BJ (cell line): Measurements from ENCODE around the gene MAD2L1. TPM values are rescaled to one million over a fixed set of nuclear protein-coding genes. Genes with fewer than 3 reads are reported as not detected.

ENCODE experiments used
- CTCF ChIA-PET: fragments of 350-600 bp; formaldehyde crosslinking; extraction: SDS; loops from one replicate; lab custom pipeline; 2021; ENCODE audit warnings: antibody characterized with exemption, inconsistent platforms; lab: Yijun Ruan, JAX
- POLR2A ChIA-PET: fragments of 300-600 bp; sonication (Branson Sonifier 250); formaldehyde crosslinking; extraction: SDS; loops from one replicate; lab custom pipeline; 2021; ENCODE audit warnings: antibody characterized with exemption; lab: Charles Lee
- DNase-seq: peaks from one replicate; pipeline ENCODE4 v3.0.0-alpha.2; 2011; ENCODE audit warnings: low read depth
- H3K27me3 ChIP-seq: 2 replicates; pipeline ENCODE4 v1.6.0; 2011; ENCODE audit warnings: low read length; ENCODE audit not compliant: control insufficient read depth, insufficient read depth
- H3K36me3 ChIP-seq: 2 replicates; pipeline ENCODE4 v1.5.1; 2011; ENCODE audit warnings: low read length; ENCODE audit not compliant: control insufficient read depth, insufficient read depth
- H3K4me3 ChIP-seq: 2 replicates; pipeline ENCODE4 v1.5.1; 2011; ENCODE audit warnings: low read depth, mild to moderate bottlenecking, control low read depth, low read length
- polyA plus RNA-seq: library from polyadenylated mRNA; depleted of rRNA; stranded (reverse); fragments of >200 nt; gene quantifications from 2 replicates; pipeline ENCODE4 v1.2.3, GENCODE V29; 2011
- TF ChIP-seq, protein P1 (sequence below): IDR thresholded peaks from 2 replicates; pipeline ENCODE4 v1.5.1; 2011; ENCODE audit warnings: low read depth, mild to moderate bottlenecking, control low read depth, inconsistent platforms, low read length, moderate library complexity; ENCODE audit not compliant: insufficient read depth

MAD2L1 gene
- polyA plus RNA-seq, 1 experiment: 27.0 TPM

- ChIA-PET POLR2A (no interaction called here), CTCF (no interaction called here)
- TF ChIP-seq, protein P1, sequence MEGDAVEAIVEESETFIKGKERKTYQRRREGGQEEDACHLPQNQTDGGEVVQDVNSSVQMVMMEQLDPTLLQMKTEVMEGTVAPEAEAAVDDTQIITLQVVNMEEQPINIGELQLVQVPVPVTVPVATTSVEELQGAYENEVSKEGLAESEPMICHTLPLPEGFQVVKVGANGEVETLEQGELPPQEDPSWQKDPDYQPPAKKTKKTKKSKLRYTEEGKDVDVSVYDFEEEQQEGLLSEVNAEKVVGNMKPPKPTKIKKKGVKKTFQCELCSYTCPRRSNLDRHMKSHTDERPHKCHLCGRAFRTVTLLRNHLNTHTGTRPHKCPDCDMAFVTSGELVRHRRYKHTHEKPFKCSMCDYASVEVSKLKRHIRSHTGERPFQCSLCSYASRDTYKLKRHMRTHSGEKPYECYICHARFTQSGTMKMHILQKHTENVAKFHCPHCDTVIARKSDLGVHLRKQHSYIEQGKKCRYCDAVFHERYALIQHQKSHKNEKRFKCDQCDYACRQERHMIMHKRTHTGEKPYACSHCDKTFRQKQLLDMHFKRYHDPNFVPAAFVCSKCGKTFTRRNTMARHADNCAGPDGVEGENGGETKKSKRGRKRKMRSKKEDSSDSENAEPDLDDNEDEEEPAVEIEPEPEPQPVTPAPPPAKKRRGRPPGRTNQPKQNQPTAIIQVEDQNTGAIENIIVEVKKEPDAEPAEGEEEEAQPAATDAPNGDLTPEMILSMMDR: no peak
- Histone ChIP-seq H3K36me3 (no peaks in the 10 kb centered on the region), H3K4me3 (no peak overlapping the region), H3K27me3 (no peaks in the 10 kb centered on the region)
- DNase-seq: no peak
Measured at GRCh38 chr4:120062663-120063195, 3.9 kb downstream of the MAD2L1 start.

GRCh38 chr4:120059036-120059435, 7.6 kb downstream of the MAD2L1 start:
- no peak for DNase-seq
- no peaks in the 10 kb centered on the region for H3K36me3 ChIP-seq
- H3K27me3 ChIP-seq: no peaks in the 10 kb centered on the region
- ChIA-PET POLR2A (no interaction called here), CTCF (no interaction called here)
- TF ChIP-seq, protein P1: no peak
- H3K4me3 ChIP-seq: no peak overlapping the region

- H3K36me3 ChIP-seq: no peaks in the 10 kb centered on the region
- TF ChIP-seq, protein P1: no peak
- ChIA-PET POLR2A (no interaction called here), CTCF (interaction anchor here (0.6 to 6.1 kb wide), 6 partner anchors 429 to 1076 kb away, joined by 3 to 51 read pairs (median 4); partner anchors contain the start of gene PDE5A)
- no peak overlapping the region for H3K4me3 ChIP-seq
- DNase-seq: no peak
- no peaks in the 10 kb centered on the region for H3K27me3 ChIP-seq
Measured at GRCh38 chr4:120057416-120057815, 9.2 kb downstream of the MAD2L1 start.

GRCh38 chr4:120056246-120056645, 10.4 kb downstream of the MAD2L1 start:
- POLR2A ChIA-PET: no interaction called here
- Histone ChIP-seq H3K4me3 (no peak overlapping the region), H3K27me3 (no peaks in the 10 kb centered on the region), H3K36me3 (no peaks in the 10 kb centered on the region)
- TF ChIP-seq, protein P1: peak; percentile 40
- CTCF ChIA-PET: interaction anchor here (0.6 to 6.1 kb wide), 12 partner anchors 10 to 1075 kb away, joined by 3 to 51 read pairs (median 4); partner anchors contain the start of genes MAD2L1 and PDE5A
- peak; percentile 9 for DNase-seq

DNA sequence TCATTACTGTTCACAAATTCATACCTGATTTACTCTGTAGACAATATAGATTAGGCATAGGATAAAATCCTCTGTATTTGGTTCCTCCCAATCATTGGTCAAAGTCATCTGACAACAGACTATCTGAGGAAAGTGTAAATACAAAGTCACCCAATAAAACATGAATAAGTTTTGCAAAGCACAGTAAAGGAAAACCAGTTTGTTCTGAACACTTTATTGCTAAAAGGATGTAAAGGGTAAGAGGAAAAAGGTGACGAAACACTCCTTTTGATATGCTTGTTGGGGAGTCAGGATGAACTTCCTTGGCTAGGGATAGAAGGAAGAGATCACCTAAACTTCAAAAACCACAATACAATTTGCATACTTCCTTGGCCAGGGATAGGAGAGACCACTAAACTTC, 10.9 kb downstream of the MAD2L1 start:
- Histone ChIP-seq H3K27me3 (no peaks in the 10 kb centered on the region), H3K4me3 (no peak overlapping the region), H3K36me3 (no peaks in the 10 kb centered on the region)
- ChIA-PET CTCF (interaction anchor here (0.6 to 6.1 kb wide), 13 partner anchors 11 to 1074 kb away, joined by 3 to 51 read pairs (median 4); partner anchors contain the start of genes MAD2L1 and PDE5A), POLR2A (no interaction called here)
- TF ChIP-seq, protein P1: no peak
- DNase-seq: no peak
